DMS79 (cell line): ENCODE measurements around the gene TPM1.

Source experiments
- DNase-seq: peaks from one replicate; lab custom pipeline; 2025; lab: John Stamatoyannopoulos, UW

Gene TPM1

GRCh38 chr15:63054985-63055384, 12.4 kb downstream of the TPM1 start:
- no peak for DNase-seq

- no peak for DNase-seq
Observed at GRCh38 chr15:63056829-63057228, 14.3 kb downstream of the TPM1 start.

- no peak for DNase-seq
Observed at GRCh38 chr15:63057468-63058345, 15.2 kb downstream of the TPM1 start.

- no peak for DNase-seq
Observed at GRCh38 chr15:63059075-63059474, 16.5 kb downstream of the TPM1 start.

- no peak for DNase-seq
Observed at GRCh38 chr15:63059573-63060216, 17.1 kb downstream of the TPM1 start.

- no peak for DNase-seq
Observed at GRCh38 chr15:63060699-63061098, 18.2 kb downstream of the TPM1 start.

GRCh38 chr15:63061975-63062374, 19.4 kb downstream of the TPM1 start:
- DNase-seq, result no peak

GRCh38 chr15:63063164-63063756, 20.7 kb downstream of the TPM1 start:
- DNase-seq, result no peak

- DNase-seq, result no peak
Observed at GRCh38 chr15:63063877-63064409, 21.4 kb downstream of the TPM1 start.

GRCh38 chr15:63065262-63066221, 23.0 kb downstream of the TPM1 start:
- DNase-seq, result peak; percentile 20

- DNase-seq, result no peak
Observed at GRCh38 chr15:63066272-63066671, 23.7 kb downstream of the TPM1 start.

GRCh38 chr15:63067306-63067705, 24.8 kb downstream of the TPM1 start:
- no peak for DNase-seq

- DNase-seq, result no peak
Observed at GRCh38 chr15:63067976-63068743, 25.6 kb downstream of the TPM1 start.

GRCh38 chr15:63069616-63070090, 27.1 kb downstream of the TPM1 start:
- no peak for DNase-seq

- no peak for DNase-seq
Observed at GRCh38 chr15:63070681-63071129, 28.2 kb downstream of the TPM1 start.

GRCh38 chr15:63071288-63071909, 28.9 kb downstream of the TPM1 start:
- DNase-seq, result no peak

- no peak for DNase-seq
Observed at GRCh38 chr15:63072023-63072650, 29.6 kb downstream of the TPM1 start.

- DNase-seq, result no peak
Observed at GRCh38 chr15:63072809-63073277, 30.3 kb downstream of the TPM1 start.

- no peak for DNase-seq
Observed at GRCh38 chr15:63073497-63074172, 31.1 kb downstream of the TPM1 start.
